Right lobe of liver (tissue), 4 donors: Measurements from ENCODE around the gene ST7.

Experiments used
- POLR2A ChIP-seq: fragments of 450-650 bp; IDR thresholded peaks from one replicate; pipeline ENCODE4 v1.6.1; 2017; ENCODE audit warnings: antibody characterized with exemption, mild to moderate bottlenecking
- TF ChIP-seq, protein P1 (sequence below), 4 donors: fragments of 200-600 bp in 3 of 4; fragments of 450-650 bp in 1 of 4; IDR thresholded peaks; one replicate each; pipeline versions ENCODE4 v1.5.1 to v1.8.0; 2016 to 2022; ENCODE audit warnings: antibody characterized with exemption in 4 of 4, mild to moderate bottlenecking in 2 of 4
- donor health status: DM: no; HTN: no; CAD: no.
- donor health status: DM: no; HTN: no; CAD: no.
- donor health status: DM: no; HTN: yes; CAD: no.

DNA sequence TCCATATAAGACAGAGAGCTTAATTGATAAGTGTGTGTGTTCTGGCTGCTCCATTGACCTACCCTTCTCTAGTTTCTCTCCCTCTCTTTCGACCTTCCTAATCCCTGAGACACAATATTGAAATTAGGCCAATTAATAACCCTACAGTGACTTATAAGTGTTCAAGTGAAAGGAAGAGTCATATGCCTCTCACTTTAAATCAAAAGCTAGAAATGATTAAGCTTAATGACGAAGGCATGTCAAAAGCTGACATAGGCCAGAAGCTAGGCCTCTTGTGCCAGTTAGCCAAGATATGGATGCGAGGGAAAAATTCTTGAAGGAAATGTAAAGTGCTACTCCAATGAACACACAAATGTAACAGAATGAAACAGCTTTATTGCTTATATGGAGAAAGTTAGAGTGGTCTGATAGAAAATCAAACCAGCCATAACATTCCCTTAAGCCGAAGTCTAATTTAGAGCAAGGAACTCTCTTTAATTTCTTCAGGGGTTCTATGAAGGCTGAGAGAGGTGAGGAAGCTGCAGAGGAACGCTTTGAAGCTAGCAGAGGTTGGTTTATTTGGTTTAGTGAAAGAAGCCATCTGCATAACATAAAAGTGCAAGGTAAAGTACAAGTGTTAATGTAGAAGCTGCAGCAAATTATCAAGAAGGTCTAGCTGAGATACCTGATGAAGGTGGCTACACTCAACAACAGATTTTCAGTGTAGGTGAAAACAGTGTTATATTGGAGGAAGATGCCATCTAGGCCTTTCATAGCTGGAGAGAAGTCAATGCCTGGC, 53.8 kb downstream of the ST7 start:
- TF ChIP-seq, protein P1, sequence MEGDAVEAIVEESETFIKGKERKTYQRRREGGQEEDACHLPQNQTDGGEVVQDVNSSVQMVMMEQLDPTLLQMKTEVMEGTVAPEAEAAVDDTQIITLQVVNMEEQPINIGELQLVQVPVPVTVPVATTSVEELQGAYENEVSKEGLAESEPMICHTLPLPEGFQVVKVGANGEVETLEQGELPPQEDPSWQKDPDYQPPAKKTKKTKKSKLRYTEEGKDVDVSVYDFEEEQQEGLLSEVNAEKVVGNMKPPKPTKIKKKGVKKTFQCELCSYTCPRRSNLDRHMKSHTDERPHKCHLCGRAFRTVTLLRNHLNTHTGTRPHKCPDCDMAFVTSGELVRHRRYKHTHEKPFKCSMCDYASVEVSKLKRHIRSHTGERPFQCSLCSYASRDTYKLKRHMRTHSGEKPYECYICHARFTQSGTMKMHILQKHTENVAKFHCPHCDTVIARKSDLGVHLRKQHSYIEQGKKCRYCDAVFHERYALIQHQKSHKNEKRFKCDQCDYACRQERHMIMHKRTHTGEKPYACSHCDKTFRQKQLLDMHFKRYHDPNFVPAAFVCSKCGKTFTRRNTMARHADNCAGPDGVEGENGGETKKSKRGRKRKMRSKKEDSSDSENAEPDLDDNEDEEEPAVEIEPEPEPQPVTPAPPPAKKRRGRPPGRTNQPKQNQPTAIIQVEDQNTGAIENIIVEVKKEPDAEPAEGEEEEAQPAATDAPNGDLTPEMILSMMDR (IDR thresholded peaks at IDR 0.05) = no peak
- no peak for TF ChIP-seq POLR2A
